ENCODE measurements around the gene ATP9B.

The ATP9B gene

DNA sequence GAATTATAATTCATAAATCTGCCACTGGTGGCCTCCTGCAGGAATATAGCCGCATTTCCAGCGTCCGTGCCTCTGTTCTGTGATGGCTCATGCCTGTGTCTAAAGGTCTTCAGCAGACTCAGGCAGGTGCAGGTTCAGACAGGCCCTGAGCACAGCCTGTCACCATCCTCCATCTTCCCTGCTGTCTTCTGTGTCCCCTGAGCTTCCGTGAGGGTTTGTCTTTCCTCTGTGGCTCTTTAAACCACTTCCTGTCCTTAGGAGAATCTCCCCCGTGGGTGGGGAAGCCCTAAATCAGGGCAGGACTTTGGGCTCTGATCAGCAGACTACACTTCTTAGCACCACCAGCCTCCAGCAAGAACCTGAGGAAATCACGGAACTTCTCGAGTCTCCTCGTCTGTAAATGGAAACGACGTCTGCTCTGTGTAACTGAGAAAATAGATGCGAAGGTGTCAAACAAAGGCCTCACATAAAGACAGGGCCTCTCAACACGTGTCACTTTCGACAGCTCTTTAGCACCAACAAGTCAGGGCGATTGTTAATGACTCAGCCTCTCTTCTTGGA lies 302.4 kb downstream of the ATP9B start:
- TF ChIP-seq POU6F1 (CRISPR knock-in tag; IDR thresholded peaks at IDR 0.05; ENCODE audit: borderline replicate concordance, low read depth), result no peak
- TF ChIP-seq CREB5 (CRISPR knock-in tag; IDR thresholded peaks at IDR 0.05; ENCODE audit: low read depth), result no peak
- no peak for TF ChIP-seq ZNF8 (CRISPR knock-in tag; IDR thresholded peaks at IDR 0.05)
- no peak for TF ChIP-seq ESRRG (CRISPR knock-in tag; IDR thresholded peaks at IDR 0.05)
- TF ChIP-seq, protein P1, sequence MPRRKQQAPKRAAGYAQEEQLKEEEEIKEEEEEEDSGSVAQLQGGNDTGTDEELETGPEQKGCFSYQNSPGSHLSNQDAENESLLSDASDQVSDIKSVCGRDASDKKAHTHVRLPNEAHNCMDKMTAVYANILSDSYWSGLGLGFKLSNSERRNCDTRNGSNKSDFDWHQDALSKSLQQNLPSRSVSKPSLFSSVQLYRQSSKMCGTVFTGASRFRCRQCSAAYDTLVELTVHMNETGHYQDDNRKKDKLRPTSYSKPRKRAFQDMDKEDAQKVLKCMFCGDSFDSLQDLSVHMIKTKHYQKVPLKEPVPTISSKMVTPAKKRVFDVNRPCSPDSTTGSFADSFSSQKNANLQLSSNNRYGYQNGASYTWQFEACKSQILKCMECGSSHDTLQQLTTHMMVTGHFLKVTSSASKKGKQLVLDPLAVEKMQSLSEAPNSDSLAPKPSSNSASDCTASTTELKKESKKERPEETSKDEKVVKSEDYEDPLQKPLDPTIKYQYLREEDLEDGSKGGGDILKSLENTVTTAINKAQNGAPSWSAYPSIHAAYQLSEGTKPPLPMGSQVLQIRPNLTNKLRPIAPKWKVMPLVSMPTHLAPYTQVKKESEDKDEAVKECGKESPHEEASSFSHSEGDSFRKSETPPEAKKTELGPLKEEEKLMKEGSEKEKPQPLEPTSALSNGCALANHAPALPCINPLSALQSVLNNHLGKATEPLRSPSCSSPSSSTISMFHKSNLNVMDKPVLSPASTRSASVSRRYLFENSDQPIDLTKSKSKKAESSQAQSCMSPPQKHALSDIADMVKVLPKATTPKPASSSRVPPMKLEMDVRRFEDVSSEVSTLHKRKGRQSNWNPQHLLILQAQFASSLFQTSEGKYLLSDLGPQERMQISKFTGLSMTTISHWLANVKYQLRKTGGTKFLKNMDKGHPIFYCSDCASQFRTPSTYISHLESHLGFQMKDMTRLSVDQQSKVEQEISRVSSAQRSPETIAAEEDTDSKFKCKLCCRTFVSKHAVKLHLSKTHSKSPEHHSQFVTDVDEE (CRISPR knock-in tag; IDR thresholded peaks at IDR 0.05), result no peak
- TF ChIP-seq ZC3H10 (CRISPR knock-in tag; IDR thresholded peaks at IDR 0.05), result no peak
- no peak for TF ChIP-seq CSRNP3 (CRISPR knock-in tag; IDR thresholded peaks at IDR 0.05)
- no peak for TF ChIP-seq SNAI2 (CRISPR knock-in tag; IDR thresholded peaks at IDR 0.05)
- no peak for TF ChIP-seq ZFP3 (CRISPR knock-in tag; IDR thresholded peaks at IDR 0.05)
- TF ChIP-seq GLIS3 (CRISPR knock-in tag; IDR thresholded peaks at IDR 0.05), result no peak
- no peak for TF ChIP-seq CSDC2 (CRISPR knock-in tag; IDR thresholded peaks at IDR 0.05)
- no peak for TF ChIP-seq ZNF565 (CRISPR knock-in tag; conservative IDR thresholded peaks at IDR 0.05; ENCODE audit: low read depth)
- no peak for TF ChIP-seq PPARA (CRISPR knock-in tag; IDR thresholded peaks at IDR 0.05; ENCODE audit: borderline replicate concordance)
- no peak for TF ChIP-seq TOX (CRISPR knock-in tag; IDR thresholded peaks at IDR 0.05; ENCODE audit: borderline replicate concordance)
- TF ChIP-seq ZFP30 (CRISPR knock-in tag; IDR thresholded peaks at IDR 0.05), result no peak
- no peak for ATAC-seq

DNA sequence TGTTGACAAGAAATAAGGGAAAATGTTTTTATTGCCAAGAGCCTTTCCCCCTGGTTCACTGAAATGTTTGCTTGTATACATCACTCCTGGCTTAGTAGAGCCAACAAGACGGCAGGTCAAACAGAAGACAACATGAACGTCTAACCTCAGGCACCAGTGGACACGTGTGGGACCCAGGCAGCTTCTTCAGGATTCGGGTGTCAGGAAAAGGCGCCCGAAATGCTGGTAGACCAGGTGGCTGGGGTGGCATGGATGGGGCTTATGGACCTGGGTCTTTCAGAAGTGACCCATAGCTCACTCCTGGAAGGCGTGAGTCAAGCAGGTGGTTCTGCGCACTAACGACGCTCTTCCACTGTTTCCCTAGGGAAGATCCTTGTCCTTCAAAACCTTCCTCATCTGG lies 303.3 kb downstream of the ATP9B start:
- ATAC-seq, result no peak
- TF ChIP-seq TCF4 (CRISPR knock-in tag; IDR thresholded peaks at IDR 0.05; ENCODE audit: borderline replicate concordance) (no peak), ZFP30 (CRISPR knock-in tag; IDR thresholded peaks at IDR 0.05) (no peak), RARB (CRISPR knock-in tag; IDR thresholded peaks at IDR 0.05) (no peak), GLIS3 (CRISPR knock-in tag; IDR thresholded peaks at IDR 0.05) (no peak), ZNF70 (CRISPR knock-in tag; IDR thresholded peaks at IDR 0.05) (no peak), POU6F1 (CRISPR knock-in tag; IDR thresholded peaks at IDR 0.05; ENCODE audit: borderline replicate concordance, low read depth) (no peak), PPARA (CRISPR knock-in tag; IDR thresholded peaks at IDR 0.05; ENCODE audit: borderline replicate concordance) (no peak), SNAI2 (CRISPR knock-in tag; IDR thresholded peaks at IDR 0.05) (no peak), CSDC2 (CRISPR knock-in tag; IDR thresholded peaks at IDR 0.05) (no peak), OSR1 (CRISPR knock-in tag; IDR thresholded peaks at IDR 0.05) (no peak), ESRRG (CRISPR knock-in tag; IDR thresholded peaks at IDR 0.05) (no peak), BACH2 (CRISPR knock-in tag; IDR thresholded peaks at IDR 0.05; ENCODE audit: borderline replicate concordance) (no peak), CSRNP3 (CRISPR knock-in tag; IDR thresholded peaks at IDR 0.05) (no peak), CREB5 (CRISPR knock-in tag; IDR thresholded peaks at IDR 0.05; ENCODE audit: low read depth) (no peak), ZNF8 (CRISPR knock-in tag; IDR thresholded peaks at IDR 0.05) (no peak), ISL1 (CRISPR knock-in tag; IDR thresholded peaks at IDR 0.05) (no peak)
- TF ChIP-seq, protein P2, sequence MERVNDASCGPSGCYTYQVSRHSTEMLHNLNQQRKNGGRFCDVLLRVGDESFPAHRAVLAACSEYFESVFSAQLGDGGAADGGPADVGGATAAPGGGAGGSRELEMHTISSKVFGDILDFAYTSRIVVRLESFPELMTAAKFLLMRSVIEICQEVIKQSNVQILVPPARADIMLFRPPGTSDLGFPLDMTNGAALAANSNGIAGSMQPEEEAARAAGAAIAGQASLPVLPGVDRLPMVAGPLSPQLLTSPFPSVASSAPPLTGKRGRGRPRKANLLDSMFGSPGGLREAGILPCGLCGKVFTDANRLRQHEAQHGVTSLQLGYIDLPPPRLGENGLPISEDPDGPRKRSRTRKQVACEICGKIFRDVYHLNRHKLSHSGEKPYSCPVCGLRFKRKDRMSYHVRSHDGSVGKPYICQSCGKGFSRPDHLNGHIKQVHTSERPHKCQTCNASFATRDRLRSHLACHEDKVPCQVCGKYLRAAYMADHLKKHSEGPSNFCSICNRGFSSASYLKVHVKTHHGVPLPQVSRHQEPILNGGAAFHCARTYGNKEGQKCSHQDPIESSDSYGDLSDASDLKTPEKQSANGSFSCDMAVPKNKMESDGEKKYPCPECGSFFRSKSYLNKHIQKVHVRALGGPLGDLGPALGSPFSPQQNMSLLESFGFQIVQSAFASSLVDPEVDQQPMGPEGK (CRISPR knock-in tag; IDR thresholded peaks at IDR 0.05; ENCODE audit: borderline replicate concordance), result no peak
- TF ChIP-seq, protein P1 (CRISPR knock-in tag; IDR thresholded peaks at IDR 0.05), result no peak
